Stimulated activated CD4-positive, alpha-beta T cell treated with anti-CD3 and anti-CD28 coated beads, Interleukin-1b, Interleukin-23, amount 100 ng/mL, for 48 hours (primary cell): ENCODE results near the gene XPO6.

ENCODE experiments used
- DNase-seq: peaks from one replicate; pipeline ENCODE4 v3.0.0-alpha.2; 2020

Gene XPO6

GRCh38 chr16:28110074-28110473, 101.7 kb downstream of the XPO6 start:
- no peak for DNase-seq

GRCh38 chr16:28108590-28109247, 103.0 kb downstream of the XPO6 start:
- no peak for DNase-seq

- DNase-seq, result no peak
Measured at GRCh38 chr16:28107232-28107631, 104.5 kb downstream of the XPO6 start.

GRCh38 chr16:28106467-28107215, 105.1 kb downstream of the XPO6 start:
- no peak for DNase-seq

GRCh38 chr16:28105954-28106353, 105.8 kb downstream of the XPO6 start:
- no peak for DNase-seq

- no peak for DNase-seq
Measured at GRCh38 chr16:28105297-28105696, 106.5 kb downstream of the XPO6 start.

GRCh38 chr16:28104404-28104803, 107.4 kb downstream of the XPO6 start:
- DNase-seq, result no peak

GRCh38 chr16:28103516-28104170, 108.1 kb downstream of the XPO6 start:
- no peak for DNase-seq

GRCh38 chr16:28101533-28101890, 110.3 kb downstream of the XPO6 start:
- DNase-seq, result no peak

- no peak for DNase-seq
Measured at GRCh38 chr16:28100810-28101532, 110.8 kb downstream of the XPO6 start.

GRCh38 chr16:28098959-28099945, 112.5 kb downstream of the XPO6 start:
- no peak for DNase-seq

GRCh38 chr16:28098171-28098958, 113.4 kb downstream of the XPO6 start:
- DNase-seq, result no peak

- DNase-seq, result no peak
Measured at GRCh38 chr16:28096983-28097899, 114.5 kb downstream of the XPO6 start.

- DNase-seq, result no peak
Measured at GRCh38 chr16:28093385-28093725, 118.4 kb downstream of the XPO6 start.

GRCh38 chr16:28092721-28093384, 118.9 kb downstream of the XPO6 start:
- no peak for DNase-seq

- DNase-seq, result no peak
Measured at GRCh38 chr16:28091656-28092055, 120.1 kb downstream of the XPO6 start.

GRCh38 chr16:28090646-28091377, 121.0 kb downstream of the XPO6 start:
- DNase-seq, result no peak

GRCh38 chr16:28089992-28090365, 121.8 kb downstream of the XPO6 start:
- no peak for DNase-seq
